ENCODE data around the gene CAMK2B.
A peak's percentile ranks its signal among the peaks of the same experiment; 100 is the strongest.
"Not testable (repeated sequence)": the region's sequence is repeated elsewhere in the genome, so short reads cannot be mapped to it uniquely, and the experiment has no call there.

Gene CAMK2B

GRCh38 chr7:44212581-44213184, 112.7 kb downstream of the CAMK2B start:
- DNase-seq = no peak

DNA sequence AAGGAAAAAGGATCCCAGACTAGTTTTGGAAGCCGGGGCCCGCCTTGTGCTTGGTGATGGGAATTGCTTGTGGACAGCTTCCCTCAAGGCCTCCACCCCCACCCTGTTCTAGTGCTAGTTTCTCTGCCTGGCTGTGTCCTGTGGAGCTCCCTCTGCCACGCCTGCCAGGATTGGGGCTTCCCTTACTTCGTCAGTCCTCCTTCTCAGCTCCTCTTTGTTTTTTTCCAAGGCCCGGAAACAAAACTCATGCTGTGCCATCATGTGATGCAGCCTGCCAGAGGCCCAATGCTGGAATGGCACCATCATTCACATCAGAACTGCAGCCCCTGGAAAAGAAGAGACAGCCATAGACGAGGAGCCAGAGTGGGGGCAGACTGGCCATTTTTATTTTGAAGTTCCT, 113.4 kb downstream of the CAMK2B start:
- DNase-seq = no peak

GRCh38 chr7:44211126-44211675, 114.2 kb downstream of the CAMK2B start:
- no peak for DNase-seq

GRCh38 chr7:44210107-44210506, 115.3 kb downstream of the CAMK2B start:
- no peak for DNase-seq

GRCh38 chr7:44208085-44208484, 117.3 kb downstream of the CAMK2B start:
- no peak for DNase-seq

DNA sequence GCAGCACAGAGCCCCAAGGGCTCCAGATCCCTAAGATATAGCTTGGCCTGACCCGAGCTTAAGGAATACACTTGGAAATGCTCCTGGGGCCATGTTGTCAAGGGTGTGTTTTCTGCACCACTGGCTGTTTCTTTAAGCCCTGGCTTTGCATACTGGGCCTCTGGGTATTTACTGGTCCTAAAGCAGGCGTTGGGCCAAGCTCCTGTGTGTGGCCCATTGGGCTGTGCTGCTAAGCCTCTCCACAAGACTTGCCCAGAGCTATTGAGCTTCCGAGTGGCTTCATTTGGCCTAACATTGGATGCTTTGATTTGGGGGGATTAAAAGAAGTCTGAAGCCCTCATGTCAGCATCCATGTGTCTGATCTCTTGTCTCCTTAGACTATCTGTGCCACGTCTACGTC, 119.4 kb downstream of the CAMK2B start:
- no peak for DNase-seq

- no peak for DNase-seq
Measured at GRCh38 chr7:44201813-44202212, 123.6 kb downstream of the CAMK2B start.

DNA sequence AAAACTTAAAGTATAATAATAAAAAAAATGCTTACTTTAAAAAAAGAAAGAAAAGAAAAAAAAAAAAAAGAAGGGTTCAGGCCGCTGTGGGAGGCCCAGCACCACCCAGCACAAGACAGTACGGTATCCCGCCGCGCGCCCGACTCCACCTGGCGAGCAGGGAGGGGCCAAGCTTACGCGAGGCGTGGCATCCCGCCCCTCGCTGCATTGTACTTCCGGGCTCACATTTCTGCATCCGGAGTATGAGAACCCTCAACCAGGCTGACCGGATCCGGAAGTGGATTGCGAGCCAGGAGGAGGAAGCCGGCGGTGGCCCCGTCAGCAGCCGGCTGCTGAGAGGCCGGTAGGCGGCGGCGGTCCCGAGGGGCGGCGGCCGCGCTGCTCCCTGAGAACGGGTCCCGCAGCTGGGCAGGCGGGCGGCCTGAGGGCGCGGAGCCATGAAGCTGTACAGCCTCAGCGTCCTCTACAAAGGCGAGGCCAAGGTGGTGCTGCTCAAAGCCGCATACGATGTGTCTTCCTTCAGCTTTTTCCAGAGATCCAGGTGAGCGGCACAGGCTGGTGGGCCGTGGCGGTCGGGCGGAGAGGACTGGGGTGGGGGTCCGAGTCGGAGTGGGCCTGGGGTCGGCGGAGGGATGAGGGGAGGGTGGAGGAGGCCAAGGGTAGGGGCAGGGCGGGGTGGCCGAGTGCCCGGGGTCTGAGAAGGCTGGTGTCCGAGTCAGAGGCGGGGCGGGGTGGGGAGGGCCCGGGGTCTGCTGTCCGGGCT, 124.5 kb downstream of the CAMK2B start, which contains the start of gene YKT6:
YKT6 (plus strand) TSS at position 280 of the 763 bp plus-strand sequence; CDS start at position 438, 158 bp downstream.
- peak; percentile 98 for DNase-seq

DNA sequence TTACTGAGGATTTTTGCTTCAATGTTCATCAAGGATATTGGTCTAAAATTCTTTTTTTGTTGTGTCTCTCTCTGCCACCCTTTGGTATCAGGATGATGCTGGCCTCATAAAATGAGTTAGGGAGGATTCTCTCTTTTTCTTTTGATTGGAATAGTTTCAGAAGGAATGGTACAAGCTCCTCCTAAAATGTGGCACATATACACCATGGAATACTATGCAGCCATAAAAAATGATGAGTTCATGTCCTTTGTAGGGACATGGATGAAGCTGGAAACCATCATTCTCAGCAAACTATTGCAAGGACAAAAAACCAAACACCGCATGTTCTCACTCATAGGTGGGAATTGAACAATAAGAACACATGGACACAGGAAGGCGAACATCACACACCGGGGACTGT, 125.2 kb downstream of the CAMK2B start:
- DNase-seq = not testable (repeated sequence)

DNA sequence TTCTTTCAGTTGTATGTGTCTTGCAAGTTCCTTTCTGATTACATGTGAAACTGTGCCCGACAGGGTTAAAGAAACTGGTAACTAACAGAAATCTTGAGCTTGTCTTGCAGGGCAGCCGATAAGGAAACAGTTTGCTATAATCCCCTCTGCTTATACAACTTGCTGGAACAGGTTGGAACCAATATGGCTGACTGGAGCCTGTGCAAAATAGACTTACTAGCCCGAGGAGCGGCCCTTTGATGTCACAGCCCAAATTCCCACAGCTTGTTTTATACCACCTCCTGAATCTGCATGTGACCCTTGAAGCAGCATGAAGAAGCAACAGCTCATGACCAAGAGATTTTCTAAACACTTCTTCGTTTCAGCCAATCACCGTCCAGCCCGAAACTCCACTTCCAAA, 127.9 kb downstream of the CAMK2B start:
- DNase-seq = no peak

- peak; percentile 39 for DNase-seq
Measured at GRCh38 chr7:44196450-44196872, 128.9 kb downstream of the CAMK2B start.

DNA sequence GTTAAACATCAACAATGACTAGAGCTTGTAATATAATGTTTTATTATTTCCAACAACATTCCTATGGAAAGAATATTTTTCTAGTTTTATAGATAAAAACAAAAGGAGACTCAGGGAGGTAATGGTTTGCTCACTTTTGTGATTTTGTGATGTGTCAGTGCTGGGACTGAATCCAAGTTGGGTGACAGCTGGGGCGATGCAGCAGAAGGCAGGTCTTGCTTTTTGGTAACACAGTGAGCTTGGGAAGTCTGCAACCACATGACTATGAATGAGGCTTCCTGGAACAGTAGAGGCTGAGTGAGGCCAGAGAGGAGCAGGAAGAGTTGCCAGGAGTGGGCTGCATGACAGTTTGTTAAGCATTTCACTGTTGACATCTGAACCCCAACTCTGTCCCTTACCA, 129.5 kb downstream of the CAMK2B start:
- DNase-seq = no peak

DNA sequence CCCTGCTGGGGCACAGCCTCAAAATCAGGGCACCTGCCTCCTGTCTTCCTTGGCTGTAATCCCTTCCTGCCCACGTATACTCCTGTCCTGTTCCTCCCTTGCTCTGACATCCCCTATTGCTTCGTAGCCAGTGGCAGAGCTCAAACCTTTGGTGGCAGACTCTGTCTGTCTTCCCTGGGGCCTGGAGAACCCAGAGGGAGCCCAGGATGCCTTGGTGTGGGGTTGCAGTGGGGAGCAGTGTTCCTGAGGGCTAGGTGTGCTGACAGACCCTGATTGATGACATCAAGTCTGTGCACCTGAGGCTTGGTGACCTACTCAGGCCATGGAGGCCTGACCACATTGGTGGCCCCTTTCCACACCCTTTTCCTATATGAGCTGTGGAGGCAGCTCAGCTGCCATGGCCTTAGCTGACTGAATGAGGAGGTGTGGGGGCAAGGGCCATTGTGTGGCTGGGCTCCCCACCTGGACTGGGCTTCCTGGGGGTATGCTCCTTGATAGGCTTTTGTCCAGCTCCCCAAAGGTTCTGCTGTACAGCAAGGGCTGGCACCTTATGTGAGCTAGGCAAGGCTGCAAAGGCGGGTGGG, 130.7 kb downstream of the CAMK2B start:
- DNase-seq = no peak

GRCh38 chr7:44194069-44194468, 131.3 kb downstream of the CAMK2B start:
- peak; percentile 40 for DNase-seq

DNA sequence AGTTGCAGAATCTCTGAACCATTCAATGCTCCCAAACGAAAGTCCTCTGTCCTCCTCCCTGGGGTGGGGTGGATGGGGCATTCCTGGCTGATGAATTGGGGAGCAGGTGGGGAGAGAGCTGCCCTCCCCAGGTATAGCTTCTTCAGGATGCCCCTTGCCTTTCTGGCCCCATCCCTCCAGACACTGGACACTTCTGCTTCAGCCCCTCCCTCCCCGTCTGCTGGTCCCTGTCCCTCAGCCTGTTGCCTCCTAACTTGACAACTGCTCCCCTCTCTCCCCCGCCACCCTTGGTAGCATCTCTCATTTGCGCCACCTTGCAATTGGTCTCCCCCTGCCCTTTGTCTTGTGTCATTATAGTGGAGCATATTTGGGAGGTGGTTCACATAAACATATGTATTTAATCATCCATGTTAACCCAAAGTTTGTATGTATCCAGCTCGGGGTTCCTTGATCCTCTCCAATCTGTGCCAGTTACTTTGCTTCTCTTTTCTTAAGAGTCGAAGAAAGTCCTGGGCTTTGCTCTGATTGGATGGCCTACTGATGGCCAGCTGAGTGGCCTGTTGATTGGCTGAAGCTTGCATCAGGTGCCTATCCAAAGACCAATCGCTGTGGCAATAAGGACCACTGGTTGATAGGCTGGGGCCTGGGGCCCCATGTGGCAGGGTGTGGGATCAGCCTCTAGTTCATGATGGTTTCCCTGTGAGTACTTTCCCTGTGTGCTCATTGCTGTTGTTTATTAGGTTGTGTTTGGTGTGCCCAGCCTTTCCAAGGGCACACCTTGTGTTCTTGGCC, 132.2 kb downstream of the CAMK2B start:
- DNase-seq = no peak

DNA sequence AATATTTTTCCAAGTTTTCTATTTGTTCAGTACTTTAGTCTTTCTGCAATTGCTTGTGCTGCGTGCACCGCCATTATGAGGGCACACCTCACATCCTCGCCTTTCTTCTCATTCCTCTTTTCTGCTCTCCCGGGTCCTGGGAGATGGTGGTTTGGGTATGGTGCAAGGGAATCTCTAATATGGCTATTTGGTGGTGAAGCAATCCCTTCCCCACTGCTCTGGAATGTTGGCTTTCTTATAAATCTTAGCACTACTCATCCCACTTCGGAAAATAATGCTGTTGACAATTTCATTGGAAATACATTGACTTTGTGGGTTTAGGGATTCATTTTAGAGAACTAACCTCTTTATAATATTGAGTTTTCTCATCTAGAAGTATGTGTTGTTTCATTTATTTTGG, 134.2 kb downstream of the CAMK2B start:
- no peak for DNase-seq

- DNase-seq = no peak
Measured at GRCh38 chr7:44189993-44190872, 135.2 kb downstream of the CAMK2B start.

- DNase-seq = no peak
Measured at GRCh38 chr7:44189286-44189992, 136.0 kb downstream of the CAMK2B start, which contains the start of gene GCK. GCK (minus strand) TSS chr7:44189439; CDS start chr7:44188953, 486 bp downstream.

DNA sequence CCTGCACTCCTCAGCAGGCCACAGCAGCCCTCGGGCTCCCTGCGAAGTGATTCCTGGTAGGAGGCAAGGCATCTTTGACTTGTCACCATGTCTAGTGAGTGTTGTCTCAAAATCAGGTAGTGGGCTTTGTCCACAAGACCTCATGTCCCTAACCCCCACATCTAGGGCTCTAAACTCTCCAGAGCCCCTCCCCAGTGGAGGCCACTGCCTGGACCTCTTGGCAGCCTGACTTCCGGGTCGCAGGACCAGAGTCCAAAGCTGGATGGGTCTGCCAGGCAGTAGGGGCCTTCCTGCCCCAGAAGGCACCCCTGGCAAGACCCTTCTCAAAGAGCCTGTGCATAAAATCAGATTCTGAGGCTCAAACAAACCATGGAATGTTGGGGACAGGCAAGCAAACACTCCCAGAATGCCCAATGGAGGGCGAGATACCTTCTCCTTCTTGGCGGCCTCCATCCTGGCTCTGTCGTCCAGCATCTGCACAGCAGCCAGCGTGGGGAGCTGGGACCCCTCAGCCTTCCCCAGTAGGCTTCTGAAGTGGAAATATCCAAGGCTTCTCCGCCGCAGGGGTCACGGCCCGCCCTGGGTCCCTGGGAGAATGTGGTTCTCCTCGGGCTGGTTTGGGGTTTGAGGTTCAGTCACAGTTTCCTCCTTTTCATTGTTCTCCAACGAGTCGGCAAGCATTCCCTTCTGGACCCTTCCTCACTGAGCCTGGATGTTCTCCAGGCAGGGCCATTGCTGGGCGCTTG, 136.7 kb downstream of the CAMK2B start:
- DNase-seq = no peak
